Endothelial cell of umbilical vein (primary cell): ENCODE data around the gene RAPGEF3. TPM values are rescaled to one million over a fixed set of nuclear protein-coding genes. Genes with fewer than 3 reads are reported as not detected.

Experiments used
- BruUV-seq: library from RNA; stranded (reverse); fragments of 400-500 nt; replicated peaks from 2 replicates; lab custom pipeline; 2021; lab: Mats Ljungman, UMichigan
- CTCF ChIA-PET: fragments of 300-600, 350-600 bp; sonication (Branson Sonifier 250); formaldehyde crosslinking; loops from one replicate; lab custom pipeline; 2021; ENCODE audit warnings: antibody characterized with exemption, inconsistent platforms; lab: Charles Lee
- POLR2A ChIA-PET: fragments of 300-600, 350-600 bp; sonication (Branson Sonifier 250); formaldehyde crosslinking; loops from one replicate; lab custom pipeline; 2021; ENCODE audit warnings: antibody characterized with exemption, inconsistent platforms; lab: Charles Lee
- DNase-seq: peaks from one replicate; pipeline ENCODE4 v3.0.0-alpha.2; 2011; ENCODE audit warnings: low read depth, low spot score
- FAIRE-seq: peaks from 2 replicates; lab custom pipeline; 2011; peaks lifted over from hg19 to GRCh38; lab: Jason Lieb, UNC
- H2AFZ ChIP-seq: 2 replicates; pipeline ENCODE4 v1.6.0; 2012; ENCODE audit warnings: low read depth, low read length, control low read depth, inconsistent platforms
- H3K27ac ChIP-seq: 2 replicates; pipeline ENCODE4 v1.5.1; 2011; ENCODE audit warnings: low read depth, mild to moderate bottlenecking, control low read depth, low read length, moderate library complexity; ENCODE audit not compliant: insufficient read depth
- H3K27me3 ChIP-seq, 2 experiments: 2 replicates each; pipeline versions ENCODE4 v1.6.0 to v1.6.1; 2011; ENCODE audit warnings: low read length in 2 of 2, mixed read lengths in 1 of 2; ENCODE audit not compliant: control insufficient read depth in 2 of 2, insufficient read depth in 2 of 2
- H3K36me3 ChIP-seq, 2 experiments: 2 replicates in 1 of 2; 3 replicates in 1 of 2; pipeline ENCODE4 v1.5.1; 2011; ENCODE audit warnings: low read length in 2 of 2, mild to moderate bottlenecking in 1 of 2, moderate library complexity in 1 of 2; ENCODE audit not compliant: control insufficient read depth in 2 of 2, insufficient read depth in 2 of 2; ENCODE audit errors: extremely low read depth in 1 of 2
- H3K4me1 ChIP-seq: 3 replicates; pipeline ENCODE4 v1.5.1; 2011; ENCODE audit warnings: mild to moderate bottlenecking, low read length; ENCODE audit not compliant: control insufficient read depth, insufficient read depth; ENCODE audit errors: extremely low read depth
- H3K4me2 ChIP-seq: 2 replicates; pipeline ENCODE4 v1.6.1; 2011; ENCODE audit warnings: low read length, control low read depth, mixed read lengths; ENCODE audit not compliant: insufficient read depth
- H3K4me3 ChIP-seq, 3 experiments: fragments of 200-600 bp in 1 of 3; sonication (generic), shearing (Covaris generic) in 1 of 3; replicated peaks in 1 of 3; 2 replicates each; pipeline ENCODE4 v1.5.1; 2011 to 2016; ENCODE audit warnings: control low read depth in 3 of 3, low read length in 3 of 3, mild to moderate bottlenecking in 2 of 3, inconsistent platforms in 1 of 3, low read depth in 1 of 3, moderate library complexity in 1 of 3; ENCODE audit not compliant: insufficient read depth in 1 of 3
- H3K79me2 ChIP-seq: 2 replicates; pipeline ENCODE4 v1.6.0; 2012; ENCODE audit warnings: low read length, inconsistent platforms; ENCODE audit not compliant: control insufficient read depth, insufficient read depth
- H3K9ac ChIP-seq: replicated peaks from 2 replicates; pipeline ENCODE3; 2011; ENCODE audit warnings: low read length, control low read depth; ENCODE audit not compliant: insufficient read depth; ENCODE audit errors: extremely low read depth
- H3K9me1 ChIP-seq: replicated peaks from 3 replicates; pipeline ENCODE4 v1.6.0; 2011; ENCODE audit warnings: mild to moderate bottlenecking, low read length; ENCODE audit not compliant: control insufficient read depth, insufficient read depth; ENCODE audit errors: extremely low read depth
- H3K9me3 ChIP-seq: replicated peaks from 2 replicates; pipeline ENCODE4 v1.5.1; 2012; ENCODE audit warnings: low read length, inconsistent platforms; ENCODE audit not compliant: control insufficient read depth, insufficient read depth
- H4K20me1 ChIP-seq: replicated peaks from 2 replicates; pipeline ENCODE3; 2011; ENCODE audit warnings: mild to moderate bottlenecking, low read length; ENCODE audit not compliant: control insufficient read depth, insufficient read depth; ENCODE audit errors: extremely low read depth
- CTCF ChIP-seq, 2 donors: IDR thresholded peaks; 1 replicate in 1 of 2; 2 replicates in 1 of 2; pipeline ENCODE4 v1.5.1; 2011; ENCODE audit warnings: low read length in 2 of 2, mild to moderate bottlenecking in 2 of 2, moderate library complexity in 2 of 2, control low read depth in 1 of 2, inconsistent platforms in 1 of 2, low read depth in 1 of 2; ENCODE audit not compliant: insufficient read depth in 1 of 2; ENCODE audit errors: extremely low read depth in 1 of 2
- EZH2 ChIP-seq: IDR thresholded peaks from 2 replicates; pipeline ENCODE4 v1.6.1; 2012; ENCODE audit warnings: borderline replicate concordance, low read depth, mild to moderate bottlenecking, moderate library complexity, low read length, inconsistent platforms; ENCODE audit not compliant: severe bottlenecking
- FOS ChIP-seq: IDR thresholded peaks from 2 replicates; pipeline ENCODE4 v1.6.1; 2011; ENCODE audit warnings: mild to moderate bottlenecking, low read length, moderate library complexity, borderline replicate concordance; ENCODE audit not compliant: insufficient read depth
- GATA2 ChIP-seq: IDR thresholded peaks from 2 replicates; pipeline ENCODE4 v1.7.0; 2011; ENCODE audit warnings: low read depth, mild to moderate bottlenecking, moderate library complexity, mixed read lengths, low read length; ENCODE audit not compliant: insufficient read length, insufficient read depth
- MAX ChIP-seq: IDR thresholded peaks from 2 replicates; pipeline ENCODE4 v1.6.1; 2011; ENCODE audit not compliant: insufficient read depth, insufficient read length
- MYC ChIP-seq: IDR thresholded peaks from one replicate; pipeline ENCODE4 v1.6.1; 2011; ENCODE audit warnings: mild to moderate bottlenecking, low read depth, low read length
- POLR2A ChIP-seq: IDR thresholded peaks from 2 replicates; pipeline ENCODE4 v1.6.1; 2012; ENCODE audit warnings: low read depth, mild to moderate bottlenecking, control low read depth, low read length
- POLR2AphosphoS5 ChIP-seq: IDR thresholded peaks from 2 replicates; pipeline ENCODE4 v1.6.1; 2012; ENCODE audit warnings: low read depth, mild to moderate bottlenecking, control low read depth, low read length, moderate library complexity; ENCODE audit not compliant: insufficient read depth
- dilution Hi-C: fragments of 300-500 bp; cut with MboI; formaldehyde crosslinking; loops from one replicate; pipeline ENCODE4 v1.15.0; 2019; ENCODE audit warnings: low sequenced_read_pairs; ENCODE audit not compliant: extremely low pct_ligation_motif_present
- intact Hi-C: fragments of 100-400 bp; cut with micrococcal nuclease; formaldehyde crosslinking; loops from one replicate; pipeline ENCODE4 v1.10.0; 2022
- polyA plus RNA-seq, 4 experiments: library from polyadenylated mRNA; depleted of rRNA in 3 of 4; stranded (reverse) in 3 of 4; unstranded in 1 of 4; fragments of >200 nt; gene quantifications; 2 replicates each; pipeline versions ENCODE4 v1.2.1 to v1.2.3, GENCODE V29; 2011 to 2012; ENCODE audit warnings: missing spikeins in 1 of 4
- total RNA-seq: library from RNA; stranded (reverse); gene quantifications from 2 replicates; pipeline ENCODE4 v1.2.3, GENCODE V29; 2021

Gene RAPGEF3
- total and polyA plus RNA-seq, 2 donors (not counting 3 experiments of a cell fraction or from before 2014, with no cell fraction given) = 34.5 to 55.1 TPM

GRCh38 chr12:47741340-47741703 lies 17.4 kb downstream of the RAPGEF3 start:
- no peak for FAIRE-seq
- Histone ChIP-seq H3K4me1 (peaks cover 14% of the 10 kb centered on the region), H3K36me3 (peaks cover 0 to 17% of the 10 kb centered on the region in 2 experiments), H3K9me3 (no peaks in the 10 kb centered on the region), H2AFZ (no peak overlapping the region), H4K20me1 (no peaks in the 10 kb centered on the region), H3K9me1 (no peaks in the 10 kb centered on the region), H3K79me2 (no peaks in the 10 kb centered on the region), H3K4me2 (no peak overlapping the region), H3K4me3 (no peak overlapping the region), H3K27me3 (no peaks in the 10 kb centered on the region), H3K9ac (no peak overlapping the region), H3K27ac (no peak overlapping the region)
- no TSS peak for BruUV-seq
- CTCF ChIA-PET = interaction anchor here (0.8 to 10.4 kb wide), 18 partner anchors 10 to 211 kb away, joined by 3 to 385 read pairs (median 4); partner anchors contain the start of genes ENDOU, RAPGEF3, RPAP3 and SLC48A1
- intact Hi-C loops = no loop called here
- peak; percentile 43 for DNase-seq
- POLR2A ChIA-PET = interaction anchor here (2.5 kb wide), 1 partner anchor 17 kb away, joined by 11 read pairs; the partner anchor contains the start of gene RAPGEF3
- TF ChIP-seq FOS (no peak), POLR2AphosphoS5 (peak; percentile 40)
- dilution Hi-C loops = no loop called here

- CTCF ChIA-PET = interaction anchor here (1.0 to 10.4 kb wide), 14 partner anchors 9 to 99 kb away, joined by 3 to 385 read pairs (median 7); partner anchors contain the start of genes ENDOU, RAPGEF3, RPAP3 and SLC48A1
- Histone ChIP-seq H3K79me2 (no peaks in the 10 kb centered on the region), H3K27ac (peak overlapping the region; percentile 20), H3K4me1 (peaks cover 14% of the 10 kb centered on the region), H3K9ac (no peak overlapping the region), H2AFZ (no peak overlapping the region), H3K9me1 (no peaks in the 10 kb centered on the region), H3K9me3 (no peaks in the 10 kb centered on the region), H3K4me2 (no peak overlapping the region), H4K20me1 (no peaks in the 10 kb centered on the region), H3K27me3 (no peaks in the 10 kb centered on the region), H3K36me3 (peaks cover 0 to 16% of the 10 kb centered on the region in 2 experiments), H3K4me3 (no peak overlapping the region)
- no peak for FAIRE-seq
- POLR2A ChIA-PET = interaction anchor here (2.5 kb wide), 1 partner anchor 18 kb away, joined by 11 read pairs; the partner anchor contains the start of gene RAPGEF3
- dilution Hi-C loops = no loop called here
- no TSS peak for BruUV-seq
- no peak for DNase-seq
- intact Hi-C loops = no loop called here
- no peak for TF ChIP-seq MYC
- no peak for TF ChIP-seq EZH2
- no peak for TF ChIP-seq POLR2A
- no peak for TF ChIP-seq FOS
- TF ChIP-seq MAX = no peak
- no peak for TF ChIP-seq CTCF (IDR thresholded peaks at IDR 0.05; ENCODE audit: extremely low read depth in 1 of 2, insufficient read depth in 1 of 2, low read depth in 1 of 2, low read length in 2 of 2)
- no peak for TF ChIP-seq GATA2
Measured at GRCh38 chr12:47740606-47741339, 17.9 kb downstream of the RAPGEF3 start.
